GM18520 (cell line): ENCODE results near the gene OR5B21.

Source experiments
- ATAC-seq: cut with Tn5 transposase; IDR thresholded peaks from one replicate; pipeline ENCODE4 v1.9.1; 2021; ENCODE audit not compliant: unreplicated experiment

OR5B21 gene

DNA sequence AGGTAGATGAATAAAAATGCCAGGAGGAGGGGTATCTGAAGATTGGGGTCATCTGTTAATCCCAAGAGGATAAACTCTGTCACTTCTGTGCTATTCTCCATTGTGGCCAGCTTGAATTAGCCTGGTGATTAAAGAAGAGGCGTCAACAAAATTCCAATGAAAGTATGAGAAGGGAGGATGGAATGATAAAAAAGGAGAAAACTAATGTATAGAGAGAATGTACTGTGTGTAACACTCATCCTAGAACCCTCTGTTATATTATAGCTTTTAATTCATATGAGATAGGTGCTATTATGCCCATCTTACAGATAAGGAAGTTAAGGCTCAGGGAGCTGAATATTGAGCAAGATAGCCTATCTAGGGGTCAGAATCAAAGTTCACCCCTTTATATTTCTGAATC is at the start of gene OR5B21:
OR5B21 (minus strand) TSS at position 101 of the 400 bp plus-strand sequence; CDS start at position 101, 0 bp downstream.
- ATAC-seq: no peak

- ATAC-seq: no peak
Observed at GRCh38 chr11:58549644-58550043, 41.7 kb upstream of the OR5B21 start.

- no peak for ATAC-seq
Observed at GRCh38 chr11:58546841-58547240, 38.9 kb upstream of the OR5B21 start.

DNA sequence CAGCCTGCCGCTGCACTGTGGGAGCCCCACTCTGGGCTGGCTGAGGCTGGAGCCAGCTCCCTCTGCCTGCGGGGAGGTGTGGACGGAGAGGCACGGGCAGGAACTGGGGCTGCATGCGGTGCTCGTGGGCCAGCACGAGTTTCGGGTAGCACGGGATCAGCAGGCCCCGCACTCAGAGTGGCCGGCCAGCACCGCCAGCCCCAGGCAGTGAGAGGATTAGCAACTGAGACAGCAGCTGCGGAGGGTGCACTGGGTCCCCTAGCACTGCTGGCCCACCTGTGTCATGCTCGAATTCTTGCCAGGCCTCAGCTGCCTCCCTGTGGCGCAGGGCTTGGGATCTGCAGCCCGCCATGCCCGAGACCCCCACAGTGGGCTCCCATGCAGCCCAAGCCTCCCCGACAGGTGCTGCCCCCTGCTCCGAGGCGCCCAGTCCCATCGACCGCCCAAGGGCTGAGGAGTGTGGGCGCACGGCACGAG is 24.0 kb upstream of the OR5B21 start:
- no peak for ATAC-seq

DNA sequence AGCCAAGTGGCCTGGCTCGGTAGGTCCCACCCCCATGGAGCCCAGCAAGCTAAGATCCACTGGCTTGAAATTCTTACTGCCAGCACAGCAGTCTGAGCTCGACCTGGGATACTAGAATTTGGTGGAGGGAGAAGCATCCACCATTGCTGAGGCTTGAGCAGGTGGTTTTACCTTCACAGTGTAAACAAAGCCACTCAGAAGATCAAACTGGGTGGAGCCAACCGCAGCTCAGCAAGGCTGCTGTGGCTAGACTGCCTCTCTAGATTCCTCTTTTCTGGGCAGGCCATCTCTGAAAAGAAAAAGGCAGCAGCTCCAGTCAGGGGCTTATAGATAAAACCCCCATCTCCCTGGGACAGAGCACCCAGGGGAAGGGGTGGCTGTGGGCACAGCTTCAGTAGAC is 22.3 kb upstream of the OR5B21 start:
- ATAC-seq: no peak

- ATAC-seq: no peak
Observed at GRCh38 chr11:58527429-58527828, 19.5 kb upstream of the OR5B21 start.

DNA sequence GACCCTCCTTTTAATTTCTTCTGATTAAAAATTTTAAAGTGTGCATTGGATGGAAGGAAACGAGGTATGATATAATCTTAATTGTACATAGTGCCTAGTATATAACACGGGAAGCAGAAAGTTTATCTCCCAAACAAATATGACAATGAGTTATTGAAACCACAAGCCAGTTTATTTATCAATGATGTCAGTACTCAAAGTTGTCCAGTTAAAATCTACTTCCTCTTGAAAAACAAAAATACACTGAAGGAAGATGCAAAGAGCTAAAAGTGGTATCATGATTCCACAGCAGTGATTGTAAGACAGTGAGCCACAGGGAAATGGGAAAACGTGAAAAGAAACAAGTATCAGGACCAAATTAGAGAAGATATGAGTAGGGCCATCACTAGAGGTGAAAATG is 18.8 kb upstream of the OR5B21 start:
- ATAC-seq: no peak

DNA sequence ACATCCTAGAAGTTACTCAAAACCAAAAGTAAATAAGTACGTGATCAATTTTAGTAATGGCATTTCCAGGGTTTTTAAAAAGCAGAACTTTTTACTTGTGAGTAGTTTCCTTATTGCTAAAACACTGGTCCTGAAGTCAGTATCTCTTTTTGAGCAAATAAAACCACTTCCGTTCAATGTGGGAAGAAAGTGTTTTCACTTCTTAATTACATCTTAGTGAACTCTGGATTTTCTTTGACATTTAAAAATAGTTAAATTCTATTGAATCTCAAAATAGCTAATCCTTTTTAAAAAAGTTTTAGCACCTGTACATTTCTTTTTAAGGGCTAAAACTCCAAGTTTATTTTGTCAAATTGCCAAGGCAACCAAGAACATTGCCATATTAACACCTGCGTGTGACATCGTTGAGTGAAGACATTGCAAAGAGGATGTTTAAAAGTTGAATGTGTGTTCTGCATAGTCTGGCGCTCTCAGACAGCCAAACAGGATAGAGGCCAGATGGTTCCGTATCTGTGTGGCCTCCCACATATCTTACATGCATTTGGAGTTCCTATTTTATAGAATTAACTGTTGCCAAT is 17.2 kb upstream of the OR5B21 start:
- peak; percentile 63 for ATAC-seq

GRCh38 chr11:58524232-58525036 is 16.5 kb upstream of the OR5B21 start:
- peak; percentile 22 for ATAC-seq

GRCh38 chr11:58513747-58514367 is 6.0 kb upstream of the OR5B21 start:
- no peak for ATAC-seq

DNA sequence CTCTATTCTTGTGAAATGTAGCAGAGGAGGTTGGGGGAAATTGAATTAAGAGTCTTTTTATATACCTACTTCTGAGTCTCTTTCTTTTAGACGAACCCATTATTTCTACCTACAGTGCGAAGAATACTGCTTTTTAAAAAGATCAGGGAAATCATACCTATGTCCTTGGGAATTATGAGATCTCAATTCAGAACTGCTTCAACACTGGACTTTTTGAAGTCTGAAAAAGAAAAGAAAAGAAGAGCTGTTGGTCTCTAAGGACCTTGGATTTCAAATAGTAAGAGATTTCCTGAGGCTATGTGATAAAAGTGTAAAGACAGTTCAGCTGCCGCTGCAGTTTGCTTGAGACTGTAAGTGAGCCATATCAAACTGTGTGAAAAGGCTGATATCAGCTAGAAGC is 3.7 kb upstream of the OR5B21 start:
- ATAC-seq: no peak

GRCh38 chr11:58509748-58510147 is 1.8 kb upstream of the OR5B21 start:
- no peak for ATAC-seq

DNA sequence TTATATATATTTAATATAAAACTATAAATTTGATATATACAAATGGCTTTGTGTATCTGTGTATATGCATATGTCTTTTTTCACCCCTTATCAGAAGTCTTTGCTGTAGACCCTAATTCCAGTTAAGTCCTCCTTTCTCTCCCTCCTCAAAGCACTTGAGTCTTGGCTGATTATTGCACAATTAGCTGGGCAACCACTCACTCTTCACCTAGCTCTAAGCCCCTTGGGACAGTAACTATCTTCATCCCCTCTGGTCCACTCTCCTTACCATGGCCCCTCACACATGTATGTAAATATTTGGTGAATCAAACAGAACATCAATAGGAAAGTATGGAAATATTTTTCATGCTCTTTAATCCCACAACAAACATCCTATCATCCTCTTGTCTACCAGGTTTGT is 909 bp upstream of the OR5B21 start:
- ATAC-seq: no peak

DNA sequence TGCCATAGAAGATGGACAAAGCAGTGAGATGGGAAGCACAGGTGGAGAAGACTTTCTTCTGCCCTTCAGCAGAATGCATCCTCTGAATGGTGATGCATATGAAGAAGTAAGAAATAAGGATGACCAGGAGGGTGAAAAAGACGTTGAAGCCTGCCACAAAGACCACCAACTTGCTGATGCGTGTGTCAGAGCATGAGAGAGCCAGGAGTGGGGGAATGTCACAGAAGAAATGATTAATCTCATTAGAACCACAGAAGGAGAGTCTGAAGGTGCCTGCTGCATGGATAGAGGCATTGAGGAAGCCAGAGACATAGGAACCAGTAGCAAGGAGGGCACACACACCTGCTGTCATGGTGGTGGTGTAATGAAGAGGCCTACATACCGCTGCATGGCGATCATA is 550 bp downstream of the OR5B21 start:
- ATAC-seq: no peak

- no peak for ATAC-seq
Observed at GRCh38 chr11:58506935-58507334, 970 bp downstream of the OR5B21 start.

DNA sequence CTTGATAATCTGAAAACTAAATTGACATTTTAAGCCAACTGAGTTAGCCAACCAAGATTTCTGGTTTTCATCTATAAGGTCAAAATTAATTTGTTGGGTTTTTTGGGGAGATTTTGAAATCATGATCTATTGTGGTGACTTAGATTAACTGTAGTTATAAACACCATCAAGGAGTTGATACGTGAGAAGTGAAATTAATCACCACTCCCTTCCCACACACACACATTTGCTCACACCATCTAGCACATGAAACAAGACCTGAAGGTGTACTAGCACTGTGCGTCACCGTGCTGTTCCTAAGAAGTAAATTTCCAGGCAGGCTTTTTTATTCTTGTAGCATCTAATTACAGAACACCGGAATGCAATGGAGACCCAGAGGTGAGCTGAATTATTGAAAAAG is 2.1 kb downstream of the OR5B21 start:
- ATAC-seq: no peak

- no peak for ATAC-seq
Observed at GRCh38 chr11:58504232-58504631, 3.7 kb downstream of the OR5B21 start.

DNA sequence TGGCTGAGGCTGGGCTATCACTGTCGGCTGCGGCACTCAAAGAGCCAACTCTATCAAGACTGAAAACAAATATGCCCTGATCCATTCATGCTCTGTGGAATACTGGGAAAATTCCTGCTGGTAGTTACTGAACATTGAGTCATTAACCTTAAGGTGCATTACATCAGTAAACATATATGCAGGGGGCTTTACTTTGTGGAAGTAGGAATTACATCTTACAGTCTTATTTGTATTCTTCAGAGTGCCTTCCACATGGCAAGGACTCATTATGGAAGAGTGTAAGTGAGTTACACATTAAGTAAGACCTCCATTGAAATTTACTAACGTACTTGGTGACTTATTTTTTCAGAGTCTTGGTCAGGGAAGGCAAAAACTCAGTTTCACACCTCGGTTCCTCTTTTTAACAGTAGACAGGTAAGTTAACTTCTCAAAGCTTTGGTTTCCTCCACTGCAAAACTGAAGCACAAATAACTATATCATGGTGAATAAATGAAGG is 4.5 kb downstream of the OR5B21 start:
- ATAC-seq: peak; percentile 80

GRCh38 chr11:58502004-58502403 is 5.9 kb downstream of the OR5B21 start:
- no peak for ATAC-seq

GRCh38 chr11:58498464-58498863 is 9.4 kb downstream of the OR5B21 start:
- no peak for ATAC-seq

- ATAC-seq: no peak
Observed at GRCh38 chr11:58497951-58498350, 10.0 kb downstream of the OR5B21 start.

GRCh38 chr11:58495906-58496305 is 12.0 kb downstream of the OR5B21 start:
- ATAC-seq: no peak
